Measurements from ENCODE around the gene DMXL1. TPM values are rescaled to one million over a fixed set of nuclear protein-coding genes. Genes with fewer than 3 reads are reported as not detected.

DMXL1 gene
- total RNA-seq, 1 donor from 2014 or later, result 29.1 TPM

GRCh38 chr5:119267958-119268386, 197.1 kb downstream of the DMXL1 start:
- intact Hi-C loops (cut with micrococcal nuclease), result loop anchor here (1.0 to 2.0 kb wide), 12 partner anchors 10 to 280 kb away; partner anchors contain the start of genes DTWD2, HSD17B4 and TNFAIP8

GRCh38 chr5:119268387-119269060, 197.6 kb downstream of the DMXL1 start:
- intact Hi-C loops (cut with micrococcal nuclease), result loop anchor here (1.0 to 2.0 kb wide), 14 partner anchors 10 to 280 kb away; partner anchors contain the start of genes DTWD2, HSD17B4 and TNFAIP8

DNA sequence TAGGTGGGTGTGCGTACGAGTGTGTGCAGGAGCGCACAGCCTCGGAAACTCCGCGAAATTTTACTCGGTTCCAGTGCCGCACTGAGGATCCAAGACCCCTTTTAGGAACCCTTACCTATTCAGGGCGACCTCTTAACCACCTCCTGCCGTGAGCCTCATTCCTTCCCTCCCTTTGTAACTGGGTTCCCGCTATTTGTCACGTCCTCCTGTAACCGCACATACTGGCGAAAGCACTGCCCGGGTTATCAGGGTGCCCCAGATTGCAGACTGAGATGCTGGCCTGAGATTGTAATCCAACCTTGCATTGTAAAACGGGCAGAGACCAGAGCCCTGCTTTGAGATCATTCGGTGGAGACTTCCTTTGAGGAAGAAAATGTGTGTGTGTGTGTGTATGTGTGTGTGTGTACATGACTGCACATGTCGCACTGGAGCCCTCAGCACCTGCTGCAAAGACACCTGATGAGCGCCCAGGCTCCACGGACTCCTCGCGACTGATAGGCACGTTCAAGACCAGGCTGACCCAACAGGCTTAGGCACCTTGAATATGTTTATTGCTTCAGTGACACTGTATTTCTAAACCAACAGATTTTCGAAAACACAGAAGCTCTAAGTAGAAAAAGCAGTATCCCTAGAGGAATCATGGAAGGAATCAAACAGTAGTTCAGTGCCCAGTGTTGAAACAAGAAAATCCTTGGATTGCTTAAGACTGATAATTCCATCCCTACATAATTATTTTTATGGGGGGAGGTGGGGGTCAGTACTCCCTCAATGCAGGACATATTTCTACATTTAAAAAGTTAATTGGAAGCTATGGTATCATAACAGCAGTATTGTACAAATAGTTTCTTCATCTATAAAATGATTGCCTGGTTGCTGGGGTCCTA, 198.4 kb downstream of the DMXL1 start:
- intact Hi-C loops (cut with micrococcal nuclease), result loop anchor here (1.0 to 2.0 kb wide), 3 partner anchors 30 to 64 kb away; no protein-coding TSS in a partner anchor

GRCh38 chr5:119270121-119270565, 199.3 kb downstream of the DMXL1 start:
- intact Hi-C loops (cut with micrococcal nuclease), result loop anchor here (1.0 kb wide), 1 partner anchor 33 kb away; no protein-coding TSS in a partner anchor

GRCh38 chr5:119270960-119271757, 200.3 kb downstream of the DMXL1 start:
- intact Hi-C loops (cut with micrococcal nuclease), result loop anchor here (1.0 kb wide), 1 partner anchor 32 kb away; no protein-coding TSS in a partner anchor

DNA sequence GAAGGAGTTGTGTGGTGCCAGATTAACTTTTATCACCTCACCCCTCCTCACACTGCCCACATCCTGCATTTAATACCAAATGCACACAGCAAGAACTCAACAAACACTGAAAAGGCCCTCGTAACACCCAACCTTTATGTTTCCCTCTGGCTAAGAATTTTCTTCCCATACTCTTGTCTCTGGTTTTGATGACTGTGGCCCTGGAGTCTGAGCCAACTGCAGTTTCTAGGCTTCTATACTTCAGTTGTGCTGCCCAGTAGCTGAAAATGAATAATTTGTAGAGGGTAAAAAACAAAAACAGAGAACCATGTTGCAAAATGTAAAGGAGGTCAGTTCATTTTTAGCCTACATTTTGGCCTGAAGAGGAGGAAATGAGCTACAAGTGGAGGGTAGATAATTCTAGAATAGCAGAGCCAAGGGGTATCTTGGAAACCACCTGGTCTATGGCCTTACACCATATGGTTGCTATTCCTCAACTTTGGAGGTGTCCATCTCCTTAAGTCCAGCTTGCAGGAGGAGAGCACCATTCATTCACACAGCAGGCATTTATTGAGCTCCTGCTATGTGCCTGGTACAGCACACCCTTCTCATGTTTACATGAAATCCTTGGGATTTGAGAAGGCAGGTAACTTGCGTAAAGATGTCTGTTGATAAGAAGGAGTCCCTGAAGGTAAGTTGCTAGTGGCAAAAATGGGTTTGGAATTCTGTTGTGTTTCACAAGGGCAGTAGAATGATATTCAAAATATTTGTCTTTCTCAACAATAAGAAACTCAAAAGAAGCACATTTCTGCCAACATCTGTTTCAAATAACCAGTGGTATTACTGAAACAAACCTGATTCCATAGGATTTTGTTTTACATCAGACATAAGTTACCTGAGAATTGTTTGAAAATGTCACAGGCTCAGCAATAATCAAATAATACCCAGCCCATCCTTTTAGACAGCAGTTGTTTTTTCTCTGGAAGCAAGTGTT, 201.2 kb downstream of the DMXL1 start:
- intact Hi-C loops (cut with micrococcal nuclease), result no loop called here

DNA sequence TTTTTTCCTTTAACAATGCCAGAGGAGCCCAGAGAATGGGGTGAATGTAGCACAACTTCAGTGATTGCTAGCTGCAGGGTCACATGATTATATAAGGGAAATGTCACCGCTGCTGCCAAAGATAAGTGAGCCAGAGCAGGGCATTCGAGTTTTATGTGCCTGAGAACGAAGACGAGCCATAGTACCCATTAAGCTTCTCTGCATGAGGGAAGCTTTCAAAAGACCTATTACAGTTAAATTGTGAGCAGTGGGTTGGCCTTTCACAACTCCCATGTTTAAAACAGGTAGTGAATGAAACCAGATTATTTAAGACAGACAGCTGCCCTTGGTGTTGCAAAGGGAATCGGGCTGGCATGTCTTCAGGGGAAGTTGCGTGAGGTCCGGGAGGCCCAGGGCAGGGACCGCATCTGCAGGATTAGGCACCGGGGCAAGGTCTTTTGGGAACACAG, 202.5 kb downstream of the DMXL1 start:
- intact Hi-C loops (cut with micrococcal nuclease), result no loop called here

- intact Hi-C loops (cut with micrococcal nuclease), result loop anchor here (1.0 kb wide), 5 partner anchors 13 to 204 kb away; no protein-coding TSS in a partner anchor
Observed at GRCh38 chr5:119274030-119274766, 203.3 kb downstream of the DMXL1 start.

DNA sequence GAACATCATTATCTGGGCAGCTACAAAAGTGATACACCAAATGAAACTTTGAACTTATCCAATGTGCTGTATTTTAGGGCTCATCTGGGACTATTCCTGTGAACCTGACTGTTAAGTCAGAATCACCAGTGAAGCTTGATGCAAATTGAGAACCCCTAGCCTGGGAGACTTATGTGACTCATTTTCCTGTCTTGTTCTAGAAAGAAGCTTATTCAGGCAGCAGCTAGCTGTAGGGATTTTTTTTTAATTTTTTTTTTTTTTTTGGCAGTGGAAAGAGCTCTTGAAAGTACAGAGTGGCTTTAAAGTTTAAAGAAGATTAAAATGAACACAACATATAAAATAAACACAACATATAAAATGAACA, 203.9 kb downstream of the DMXL1 start:
- intact Hi-C loops (cut with micrococcal nuclease), result loop anchor here (1.0 kb wide), 5 partner anchors 13 to 204 kb away; no protein-coding TSS in a partner anchor

- intact Hi-C loops (cut with micrococcal nuclease), result no loop called here
Observed at GRCh38 chr5:119275146-119275545, 204.3 kb downstream of the DMXL1 start.

- intact Hi-C loops (cut with micrococcal nuclease), result no loop called here
Observed at GRCh38 chr5:119275601-119276173, 204.8 kb downstream of the DMXL1 start.

DNA sequence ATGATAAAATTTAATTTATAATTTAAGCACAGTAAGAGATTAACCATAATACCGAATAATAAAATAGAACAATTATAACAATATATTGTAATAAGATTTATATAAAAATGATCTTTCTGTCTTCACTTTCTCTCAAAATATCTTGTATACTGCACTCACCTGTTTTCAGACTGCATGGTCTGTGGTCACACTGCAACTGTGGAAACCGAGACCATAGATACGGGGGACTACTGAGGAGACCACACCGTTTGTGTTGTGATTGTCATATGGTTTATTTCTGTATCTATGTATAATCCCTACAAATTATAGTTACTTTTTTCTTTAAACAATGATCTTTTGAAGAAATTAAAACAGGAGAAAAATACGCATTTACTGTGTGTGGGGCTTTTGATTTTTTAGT, 206.1 kb downstream of the DMXL1 start:
- intact Hi-C loops (cut with micrococcal nuclease), result no loop called here

GRCh38 chr5:119279093-119279492, 208.2 kb downstream of the DMXL1 start:
- intact Hi-C loops (cut with micrococcal nuclease), result no loop called here

GRCh38 chr5:119280380-119280779, 209.5 kb downstream of the DMXL1 start:
- intact Hi-C loops (cut with micrococcal nuclease), result no loop called here

GRCh38 chr5:119282628-119283027, 211.7 kb downstream of the DMXL1 start:
- intact Hi-C loops (cut with micrococcal nuclease), result no loop called here

DNA sequence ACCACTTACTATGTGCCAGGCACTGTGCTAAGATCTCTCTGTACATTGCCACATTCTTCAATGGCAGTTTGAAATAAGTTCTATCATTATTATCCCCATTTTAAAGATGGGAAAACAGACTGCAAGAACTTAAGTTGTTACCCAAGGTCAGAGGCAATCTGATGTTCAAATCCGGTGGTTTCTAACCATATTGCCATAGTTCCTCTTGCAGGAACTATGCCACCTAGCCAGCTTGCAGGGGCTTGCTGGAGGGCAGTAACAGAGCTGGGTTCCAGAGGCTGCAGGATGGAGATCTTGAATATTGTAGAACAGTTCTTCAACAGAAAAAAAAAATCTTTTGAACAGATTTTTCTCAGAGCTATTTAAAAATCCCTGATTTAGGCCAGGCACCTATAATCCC, 213.1 kb downstream of the DMXL1 start:
- intact Hi-C loops (cut with micrococcal nuclease), result no loop called here

DNA sequence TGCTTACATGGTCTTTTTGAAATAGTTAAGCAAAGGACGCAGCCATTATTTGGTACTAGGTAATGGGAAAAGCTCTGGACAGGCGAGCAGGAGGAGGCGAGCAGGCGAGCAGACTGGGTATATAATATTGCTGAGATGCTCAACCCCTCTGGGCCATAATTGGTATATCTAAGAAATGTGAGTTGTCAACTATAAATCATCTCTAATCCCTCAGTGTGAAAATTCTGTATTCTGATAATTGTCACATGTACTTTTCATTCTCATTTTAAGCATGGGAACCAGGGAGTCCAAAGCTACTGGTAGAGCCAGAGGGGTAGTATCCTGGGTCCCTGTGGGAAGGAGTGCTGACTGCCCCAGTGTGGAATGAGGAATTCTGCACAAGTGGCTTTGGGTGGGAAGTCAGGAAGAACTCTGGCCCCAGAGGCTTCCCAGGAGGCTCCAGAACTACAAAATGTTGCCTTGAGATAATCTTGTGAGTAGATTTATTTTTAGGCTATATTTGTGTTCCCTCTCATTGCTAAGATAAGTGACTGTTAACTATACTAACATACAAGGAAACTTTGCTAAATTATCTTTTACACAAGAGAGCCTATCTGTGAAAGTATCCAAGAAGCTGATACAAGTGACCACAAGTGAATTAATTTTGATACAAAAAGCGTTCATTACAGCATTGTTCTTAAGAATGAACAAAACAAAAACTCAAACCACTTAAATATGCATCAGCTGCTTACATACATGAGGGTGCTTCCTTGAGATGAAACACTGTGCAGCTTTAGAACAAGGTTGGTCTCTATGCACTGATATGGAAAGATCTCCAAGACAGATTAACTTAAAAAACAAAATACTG, 214.4 kb downstream of the DMXL1 start:
- intact Hi-C loops (cut with micrococcal nuclease), result no loop called here

All from T-helper 1 cell treated with Interleukin-12 subunit alpha and Interleukin-12 subunit beta and Interleukin-4 antibody, amounts not matched to agents 30 ng/mL and 1 ng/mL, for 36 hours (primary cell).